GM18951 (cell line): ENCODE measurements around the gene CACNA2D2.

Experiments
- POLR2A ChIP-seq: IDR thresholded peaks from 4 replicates; pipeline ENCODE4 v1.6.1; 2011; ENCODE audit warnings: mild to moderate bottlenecking; ENCODE audit not compliant: insufficient read length, insufficient read depth; ENCODE audit errors: extremely low read depth
- in situ Hi-C: fragments of 300-500 bp; cut with MboI; formaldehyde crosslinking; loops from one replicate; pipeline ENCODE4 v1.12.0; 2022; ENCODE audit warnings: low sequenced_read_pairs, mixed read lengths, inconsistent platforms; ENCODE audit not compliant: unreplicated experiment

The CACNA2D2 gene

DNA sequence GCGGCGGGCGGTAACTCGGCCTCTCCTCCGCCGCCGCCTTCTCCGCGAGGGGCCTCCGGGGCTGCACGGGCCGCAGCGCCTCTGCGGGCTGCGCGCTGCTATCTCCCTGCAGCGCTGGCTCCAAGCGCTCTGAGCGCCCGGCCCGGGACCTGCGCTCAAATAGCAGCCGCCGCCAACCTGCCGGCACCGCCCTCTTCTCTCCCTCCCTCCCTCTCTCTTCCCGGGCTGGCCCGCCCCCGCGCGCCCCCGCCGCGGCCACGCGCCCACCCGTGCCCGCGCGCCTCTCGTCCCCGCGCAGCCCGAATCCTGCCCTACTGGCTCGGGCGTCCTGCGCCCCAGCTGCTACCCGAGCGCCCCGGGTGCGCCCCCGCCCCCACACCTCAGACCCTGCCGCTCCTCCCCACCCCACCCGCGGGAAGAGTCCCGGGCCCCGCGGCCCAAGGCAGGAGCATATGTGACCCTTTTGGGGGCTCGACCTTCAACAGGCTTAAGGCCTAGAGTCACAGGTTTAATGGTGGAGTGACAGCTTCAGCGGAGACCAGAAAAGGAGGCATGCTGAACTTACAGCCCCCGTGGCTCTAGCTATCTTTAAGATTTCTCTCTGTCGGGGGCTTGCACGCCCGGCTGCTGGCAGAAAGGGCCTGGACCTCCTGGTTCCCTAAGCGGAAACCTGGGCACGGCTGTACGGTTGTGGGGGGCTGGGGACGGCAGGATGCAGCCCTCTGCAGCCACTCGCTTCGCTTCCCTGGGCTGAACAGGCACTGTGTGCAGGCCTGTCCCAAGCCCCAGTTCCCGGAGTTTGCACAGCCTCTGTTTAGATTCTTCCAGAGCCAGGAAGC lies at the start of gene CACNA2D2:
Gene CACNA2D2, minus strand, starts transcription at position 131 of the 839 bp plus-strand sequence. CDS start 211 bp downstream, outside the sequence.
- in situ Hi-C loops: no loop called here
- no peak for TF ChIP-seq POLR2A

DNA sequence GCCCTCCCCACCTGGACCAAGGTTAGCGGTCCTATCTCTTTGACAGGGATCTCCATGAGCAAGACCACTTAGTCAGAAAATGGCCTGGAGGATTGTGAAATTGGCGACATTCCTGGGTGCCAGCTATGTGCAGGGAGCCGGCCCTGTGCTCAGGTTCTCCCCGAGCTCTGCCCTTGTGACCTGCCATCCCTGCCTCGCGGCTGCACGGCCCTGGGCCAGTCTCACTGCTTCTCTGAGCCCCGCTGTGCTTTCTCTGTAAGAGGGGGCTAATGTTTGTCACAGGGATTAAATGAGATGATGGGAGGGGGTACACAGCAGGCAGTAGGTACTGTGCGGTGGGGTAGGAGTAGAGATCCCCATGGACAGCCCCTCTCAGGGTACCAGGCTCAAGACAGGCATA lies 49.2 kb upstream of the CACNA2D2 start:
- TF ChIP-seq POLR2A: no peak
- in situ Hi-C loops: no loop called here

DNA sequence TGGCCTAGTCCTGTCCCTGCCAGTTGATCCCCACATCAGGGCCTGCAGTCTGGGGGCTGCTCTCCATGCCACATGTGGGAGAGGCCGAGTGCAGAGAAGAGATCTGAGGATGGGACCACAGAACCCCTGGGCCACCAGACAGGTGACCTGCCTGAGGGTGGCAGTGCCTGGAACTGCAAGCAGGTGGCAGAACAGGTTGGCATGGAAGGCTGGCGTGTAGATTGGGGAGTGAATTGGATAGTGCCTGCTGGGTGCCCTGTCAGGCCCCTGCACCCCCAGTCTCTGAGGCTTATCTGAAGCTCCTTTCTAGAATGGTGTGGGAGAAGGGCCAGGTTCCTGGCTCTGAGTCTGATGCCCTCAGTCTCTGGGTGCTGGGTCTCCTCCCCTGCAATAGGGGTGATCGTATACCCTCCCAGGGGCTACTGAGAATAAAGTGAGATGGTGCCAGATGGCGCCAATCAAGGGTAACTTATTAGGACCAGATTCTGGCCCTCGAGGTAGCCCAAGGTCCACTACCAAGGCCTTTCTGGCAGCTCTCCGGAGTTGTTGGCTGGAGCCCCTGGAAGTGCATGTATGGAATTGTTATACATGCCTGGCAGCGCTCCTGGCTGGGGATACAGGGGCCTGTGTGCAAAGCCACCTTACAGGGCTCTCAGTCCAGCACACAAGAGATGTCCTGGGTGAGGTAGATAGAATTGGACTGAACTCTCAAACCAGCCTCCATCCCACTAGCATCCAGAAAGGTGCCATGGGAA lies 48.4 kb upstream of the CACNA2D2 start:
- TF ChIP-seq POLR2A: no peak
- in situ Hi-C loops: no loop called here

DNA sequence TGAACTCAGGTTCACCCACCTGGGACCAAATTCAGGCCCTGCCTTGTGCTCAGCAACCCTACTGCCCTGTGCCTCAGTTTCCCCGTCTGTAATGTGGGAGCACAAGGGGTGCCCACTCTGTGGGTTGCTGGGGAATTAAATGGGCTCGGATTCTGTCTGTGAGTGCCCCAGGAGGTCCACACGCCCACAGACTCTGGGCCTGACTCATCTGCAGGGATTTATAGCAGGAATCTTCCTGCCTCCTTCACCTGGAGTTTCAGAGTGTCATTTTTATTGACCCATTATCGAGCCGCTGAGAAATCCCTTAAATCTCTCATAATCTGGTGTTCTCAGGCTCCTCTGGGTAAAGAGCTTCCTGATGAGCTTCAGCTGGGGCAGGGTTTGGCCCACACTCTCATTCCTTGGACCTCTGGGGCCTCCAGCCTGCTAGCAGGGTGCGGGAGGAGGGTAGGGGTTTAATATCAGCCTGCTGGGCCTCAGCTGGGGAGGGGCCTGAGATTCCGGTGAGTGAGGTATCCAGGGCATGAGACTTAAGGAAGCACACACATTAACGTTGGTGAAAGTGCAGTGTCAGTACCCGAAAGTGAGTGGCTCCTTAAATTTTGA lies 47.7 kb upstream of the CACNA2D2 start:
- in situ Hi-C loops: no loop called here

DNA sequence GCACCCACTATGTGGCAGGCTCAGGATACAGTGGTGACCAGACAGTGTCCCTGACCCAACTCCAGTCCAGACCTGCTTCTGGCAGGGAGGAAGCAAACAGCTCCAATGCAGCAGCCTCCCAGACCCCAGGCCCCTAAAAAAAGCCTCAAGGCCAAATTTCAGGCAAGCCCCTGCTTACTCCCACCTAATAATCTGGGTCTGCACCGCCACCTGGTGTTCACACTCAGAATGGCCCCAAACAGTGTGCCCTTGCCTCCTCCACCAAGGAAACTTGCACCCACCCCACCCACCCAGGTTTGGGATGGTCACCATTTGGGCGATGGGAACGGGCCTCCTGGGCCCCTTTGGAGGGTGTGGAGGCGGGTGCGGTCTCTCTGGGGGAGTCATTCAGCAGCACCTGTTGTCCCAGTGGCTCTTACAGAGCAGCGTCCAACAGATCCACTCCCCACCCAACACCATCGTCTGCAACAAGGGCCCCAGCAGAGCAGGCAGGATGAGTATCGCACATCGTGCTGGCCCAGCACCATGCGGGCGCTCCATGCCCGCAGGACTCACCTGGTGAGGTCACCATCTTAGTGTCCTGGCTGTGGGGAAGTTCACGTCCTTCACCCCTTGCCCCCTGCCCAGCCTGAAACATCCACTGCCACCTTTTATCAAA lies 46.8 kb upstream of the CACNA2D2 start:
- in situ Hi-C loops: no loop called here
- TF ChIP-seq POLR2A: no peak

More for the DNA sequence above, 47.7 kb upstream of the CACNA2D2 start:
- TF ChIP-seq POLR2A: no peak

DNA sequence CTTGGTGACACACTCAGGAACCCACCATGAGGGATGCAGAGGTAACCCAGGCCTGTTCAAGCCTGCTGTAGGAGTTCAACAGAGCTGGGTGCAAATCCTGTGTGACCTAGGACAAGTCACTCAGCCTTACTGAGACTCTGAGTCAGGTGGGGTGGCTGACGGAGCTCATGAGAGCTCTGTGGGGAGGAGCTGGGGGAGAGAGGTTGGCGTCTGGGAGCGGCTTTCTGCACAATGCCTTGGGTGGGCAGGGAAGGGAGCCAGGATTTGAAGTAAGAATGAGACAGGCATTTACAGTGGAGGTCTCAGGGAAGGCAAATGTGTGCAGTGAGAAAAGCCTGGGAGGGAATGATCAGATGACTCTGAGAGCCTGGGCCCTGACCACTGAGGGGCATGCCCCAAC lies 45.8 kb upstream of the CACNA2D2 start:
- in situ Hi-C loops: loop anchor here (10.0 kb wide), 1 partner anchor 204 kb away; the partner anchor contains the start of genes RASSF1 and ZMYND10
- TF ChIP-seq POLR2A: no peak

DNA sequence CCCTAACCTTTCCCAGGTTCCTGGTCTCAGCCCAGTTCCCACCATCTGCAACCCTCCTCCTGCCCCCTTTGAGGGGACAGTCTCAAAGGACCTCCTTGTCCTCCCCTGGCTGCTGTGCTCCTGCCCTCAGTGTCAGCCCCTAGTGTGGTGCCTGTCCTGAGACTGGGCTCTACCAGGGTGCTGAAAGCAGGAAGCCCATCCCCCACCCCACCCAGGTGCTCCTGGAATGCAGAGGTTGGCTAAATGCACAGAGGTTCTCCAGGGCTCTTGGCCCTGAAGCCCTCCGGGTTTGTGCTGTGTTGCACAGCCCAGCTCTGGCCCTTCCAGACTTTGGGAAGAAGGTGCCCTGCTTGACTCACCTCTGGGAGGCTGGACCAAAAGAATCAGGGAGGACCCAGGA lies 42.3 kb upstream of the CACNA2D2 start:
- in situ Hi-C loops: loop anchor here (10.0 kb wide), 1 partner anchor 201 kb away; the partner anchor contains the start of genes RASSF1 and ZMYND10
- TF ChIP-seq POLR2A: no peak

DNA sequence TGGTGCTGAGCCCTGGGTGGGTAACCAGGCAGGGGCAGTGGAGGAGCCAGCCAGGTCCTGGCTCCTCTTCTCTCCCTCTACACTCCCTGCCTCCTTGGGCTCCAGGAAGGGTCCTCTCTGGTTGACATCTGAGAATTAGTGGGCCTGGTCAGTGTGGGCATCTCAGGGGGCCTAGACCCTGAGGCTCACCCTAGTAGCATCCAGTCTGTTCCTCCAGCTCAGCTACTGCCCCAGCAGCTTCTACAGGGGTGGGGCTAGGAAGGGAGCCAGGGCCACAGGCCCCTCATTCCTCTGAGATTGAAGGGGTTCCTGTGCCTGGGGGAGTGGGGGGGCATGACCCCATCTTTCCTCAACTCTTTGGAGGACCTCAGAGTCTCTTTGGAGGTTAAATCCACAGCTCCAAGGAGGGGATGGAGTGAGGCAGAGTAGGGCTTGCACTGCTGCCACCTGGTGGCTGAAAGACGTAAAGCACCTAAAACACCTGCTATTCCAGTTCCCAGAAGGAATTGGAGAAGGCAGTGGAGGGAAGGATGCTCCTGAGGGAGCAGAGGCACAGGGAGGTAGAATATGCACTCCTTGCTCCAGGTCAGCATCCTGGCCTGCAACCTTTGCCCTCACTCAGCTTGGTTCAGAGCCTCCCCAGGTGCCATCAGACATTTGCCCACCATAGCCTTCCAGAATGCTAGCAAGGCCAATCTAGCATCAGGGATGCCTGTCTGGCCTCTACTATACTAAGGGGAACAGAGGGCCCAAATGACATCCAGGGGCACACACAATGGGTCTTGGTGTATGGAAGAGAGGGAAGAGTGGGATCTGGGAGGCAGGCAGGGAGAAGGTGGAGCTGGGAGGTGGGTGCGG lies 39.0 kb upstream of the CACNA2D2 start:
- in situ Hi-C loops: loop anchor here (10.0 kb wide), 1 partner anchor 198 kb away; the partner anchor contains the start of genes RASSF1 and ZMYND10

DNA sequence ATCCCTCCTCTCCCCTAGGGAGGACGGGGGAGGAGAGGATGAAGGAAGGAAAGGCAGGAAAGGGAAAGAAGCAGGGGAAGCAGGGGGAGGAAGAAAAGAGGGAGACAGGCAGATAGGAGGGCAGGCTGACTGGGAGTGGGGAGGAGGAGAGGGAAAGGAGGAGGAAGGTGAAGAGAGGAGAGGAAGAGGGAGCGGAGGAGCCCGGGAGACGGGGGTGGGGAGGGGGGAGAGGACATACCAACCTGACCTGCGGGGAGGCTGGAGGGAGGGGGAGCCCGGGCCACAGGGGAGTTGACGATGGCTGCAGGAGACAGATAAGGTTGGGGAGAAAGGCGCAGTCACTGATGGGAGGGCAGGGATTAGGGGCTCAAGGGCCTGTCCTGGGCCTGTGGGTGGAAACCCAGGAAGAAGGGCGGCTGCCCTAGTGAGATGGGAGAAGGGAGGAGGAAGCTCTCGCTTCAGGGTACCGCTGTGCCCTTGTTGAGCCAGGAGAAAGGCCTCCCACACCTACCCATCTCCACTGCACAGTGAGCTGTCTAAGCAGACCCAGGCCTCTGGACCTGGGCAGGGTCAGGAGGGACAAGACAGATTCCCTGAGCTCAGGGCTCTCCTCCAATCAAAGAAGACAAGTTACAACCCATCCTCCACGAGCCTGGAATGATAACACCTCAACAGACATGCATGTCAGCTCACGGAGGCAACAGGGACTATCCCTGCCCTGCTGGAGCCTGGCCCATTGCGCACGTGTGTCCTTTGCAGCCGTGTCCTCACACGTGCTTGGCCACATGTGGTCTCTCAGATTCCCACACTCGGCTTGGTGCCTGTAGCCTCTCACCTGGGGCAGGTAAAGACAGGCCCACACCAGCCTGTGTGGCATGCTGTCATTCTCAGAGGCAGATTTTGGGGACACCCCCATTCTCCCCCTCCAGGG lies 36.2 kb upstream of the CACNA2D2 start:
- in situ Hi-C loops: loop anchor here (10.0 kb wide), 1 partner anchor 195 kb away; the partner anchor contains the start of genes RASSF1 and ZMYND10
- TF ChIP-seq POLR2A: no peak

More for the DNA sequence above, 39.0 kb upstream of the CACNA2D2 start:
- TF ChIP-seq POLR2A: no peak

DNA sequence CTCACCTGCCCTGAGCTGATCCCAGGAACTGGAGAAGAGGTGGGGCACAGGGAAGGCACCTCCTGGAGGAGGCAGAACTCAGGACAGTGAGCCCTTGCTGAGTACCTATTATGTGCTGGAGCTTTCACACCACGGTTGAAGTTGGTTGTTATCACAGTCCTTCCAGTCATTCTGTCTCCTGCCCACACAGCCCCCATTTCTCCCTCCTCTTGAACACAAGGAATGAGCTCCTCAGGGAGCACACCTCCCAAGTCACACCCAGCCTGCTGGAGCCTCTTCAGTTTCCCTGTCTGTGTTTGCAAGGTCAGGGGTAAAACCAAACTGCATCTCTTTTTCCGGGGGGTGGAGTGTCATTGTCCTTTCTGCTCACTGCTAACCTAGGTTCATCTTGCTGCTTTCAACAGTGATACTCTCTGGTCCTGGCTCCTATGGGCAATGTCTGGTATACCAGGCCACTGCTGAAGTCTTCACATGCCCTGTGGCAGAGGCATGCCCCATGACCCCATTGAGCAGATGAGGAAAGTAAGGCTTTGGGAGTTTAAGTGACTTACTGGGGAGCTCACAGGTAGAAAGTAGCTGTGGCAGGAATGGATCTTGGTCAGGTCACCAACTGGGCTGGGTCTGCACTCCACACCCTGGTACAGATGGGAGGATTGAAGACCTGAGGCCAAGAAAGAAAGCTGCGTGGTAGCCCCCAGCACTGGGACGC lies 34.1 kb upstream of the CACNA2D2 start:
- in situ Hi-C loops: no loop called here
- TF ChIP-seq POLR2A: no peak

DNA sequence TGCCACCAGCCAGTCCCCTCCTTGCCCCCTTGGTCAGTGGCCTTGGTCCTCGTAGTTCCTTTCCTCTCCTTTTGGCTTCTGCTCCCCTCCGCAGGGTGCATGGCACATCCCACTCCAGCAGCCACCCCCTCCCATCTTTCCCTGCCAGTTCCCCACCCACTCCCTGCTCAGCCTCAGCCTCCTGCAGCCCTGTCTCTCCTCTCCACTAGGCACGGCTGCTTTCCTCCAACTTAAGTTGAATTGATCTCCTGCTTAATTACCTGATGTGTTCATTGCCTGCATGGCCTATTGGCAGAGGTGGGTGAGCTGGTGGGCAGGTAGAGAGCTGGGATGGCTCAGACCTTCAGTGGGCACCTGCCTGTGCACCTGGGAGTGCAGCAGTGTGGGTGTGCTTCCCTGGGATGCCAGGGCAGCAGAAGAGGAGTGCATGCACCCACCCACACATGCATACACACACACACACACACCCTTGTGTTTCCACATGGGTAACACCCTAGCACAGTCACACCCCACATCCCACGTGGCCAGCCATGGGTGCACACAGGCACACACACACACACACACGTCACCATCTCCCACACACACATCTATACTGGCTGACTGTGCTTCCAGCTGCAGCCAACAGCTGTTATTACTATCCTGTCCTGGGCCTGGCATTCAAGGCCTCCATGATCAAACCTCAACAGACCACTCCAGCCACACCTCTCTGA lies 33.2 kb upstream of the CACNA2D2 start:
- no peak for TF ChIP-seq POLR2A

More for the DNA sequence above, 33.2 kb upstream of the CACNA2D2 start:
- in situ Hi-C loops: no loop called here
